Osteoblast (primary cell): Measurements from ENCODE around the gene ADGRE3. TPM values are rescaled to one million over a fixed set of nuclear protein-coding genes. Genes with fewer than 3 reads are reported as not detected.
A peak's percentile ranks its signal among the peaks of the same experiment; 100 is the strongest.
"Not testable (repeated sequence)": the region's sequence is repeated elsewhere in the genome, so short reads cannot be mapped to it uniquely, and the experiment has no call there.

Experiments
- DNase-seq: peaks from one replicate; pipeline ENCODE4 v3.0.0; 2011; ENCODE audit warnings: low spot score, mixed read lengths; ENCODE audit not compliant: insufficient read length; ENCODE audit errors: missing footprints
- H2AFZ ChIP-seq: 2 replicates; pipeline ENCODE4 v1.6.0; 2011; ENCODE audit warnings: mild to moderate bottlenecking, low read length
- H3K27ac ChIP-seq: 2 replicates; pipeline ENCODE4 v1.5.1; 2011; ENCODE audit warnings: mild to moderate bottlenecking, low read depth, low read length, moderate library complexity
- H3K27me3 ChIP-seq: 2 replicates; pipeline ENCODE4 v1.6.0; 2012; ENCODE audit warnings: mild to moderate bottlenecking, control low read depth, inconsistent platforms, low read length, moderate library complexity; ENCODE audit not compliant: insufficient read depth
- H3K36me3 ChIP-seq: 2 replicates; pipeline ENCODE4 v1.5.1; 2011; ENCODE audit warnings: mild to moderate bottlenecking, low read length, control low read depth, moderate library complexity; ENCODE audit not compliant: insufficient read depth
- H3K4me1 ChIP-seq: 2 replicates; pipeline ENCODE4 v1.5.1; 2011; ENCODE audit warnings: mild to moderate bottlenecking, low read length, control low read depth, moderate library complexity; ENCODE audit not compliant: insufficient read depth
- H3K4me2 ChIP-seq: 2 replicates; pipeline ENCODE4 v1.6.0; 2011; ENCODE audit warnings: mild to moderate bottlenecking, low read length; ENCODE audit not compliant: insufficient read depth
- H3K4me3 ChIP-seq: fragments of 200-600 bp; sonication (generic); 3 replicates; pipeline ENCODE4 v1.5.1; 2012; ENCODE audit warnings: mild to moderate bottlenecking, low read length, inconsistent platforms; ENCODE audit not compliant: insufficient read depth
- H3K79me2 ChIP-seq: 2 replicates; pipeline ENCODE4 v1.6.0; 2012; ENCODE audit warnings: mild to moderate bottlenecking, low read length, control low read depth, inconsistent platforms; ENCODE audit not compliant: insufficient read depth
- H3K9me3 ChIP-seq: 2 replicates; pipeline ENCODE4 v1.5.1; 2011; ENCODE audit warnings: low read depth, low read length, control low read depth
- H4K20me1 ChIP-seq: 2 replicates; pipeline ENCODE4 v1.6.0; 2012; ENCODE audit warnings: mild to moderate bottlenecking, low read length, control low read depth; ENCODE audit not compliant: insufficient read depth
- total RNA-seq: library from RNA; depleted of rRNA; stranded (reverse); fragments of >200 nt; gene quantifications from 2 replicates; pipeline ENCODE4 v1.2.3, GENCODE V29; 2012
- TF ChIP-seq, protein P1 (sequence below): IDR thresholded peaks from 2 replicates; pipeline ENCODE4 v1.5.1; 2011; ENCODE audit warnings: mild to moderate bottlenecking, low read depth, low read length, moderate library complexity; ENCODE audit errors: extremely low read depth

The ADGRE3 gene
- total RNA-seq, 1 donor, result not detected

DNA sequence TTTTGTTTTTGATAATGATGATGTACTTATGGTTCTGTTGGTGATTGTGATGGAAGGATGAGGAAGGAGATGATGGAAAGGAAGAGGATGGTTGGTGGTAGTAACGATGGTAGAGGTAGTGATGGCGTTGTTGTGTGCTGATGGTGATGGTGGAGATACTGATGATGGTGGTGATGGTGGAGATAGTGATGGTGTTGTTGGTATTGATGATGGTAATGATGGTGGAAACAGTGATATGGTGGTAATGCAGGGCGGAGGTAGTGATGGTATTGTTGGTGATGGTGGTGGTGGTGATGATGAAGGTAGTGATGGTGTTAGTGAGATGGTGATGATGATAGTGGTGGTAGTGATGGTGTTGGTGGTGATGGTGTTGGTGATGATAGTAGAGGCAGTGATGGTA, 79.1 kb downstream of the ADGRE3 start:
- Histone ChIP-seq H3K27ac (no peak overlapping the region), H3K4me1 (no peaks in the 10 kb centered on the region), H3K4me3 (no peak overlapping the region), H2AFZ (no peak overlapping the region), H3K79me2 (no peaks in the 10 kb centered on the region), H3K27me3 (no peaks in the 10 kb centered on the region), H3K9me3 (peaks cover 4% of the 10 kb centered on the region), H4K20me1 (no peaks in the 10 kb centered on the region), H3K4me2 (no peak overlapping the region), H3K36me3 (no peaks in the 10 kb centered on the region)
- no peak for DNase-seq
- TF ChIP-seq, protein P1, sequence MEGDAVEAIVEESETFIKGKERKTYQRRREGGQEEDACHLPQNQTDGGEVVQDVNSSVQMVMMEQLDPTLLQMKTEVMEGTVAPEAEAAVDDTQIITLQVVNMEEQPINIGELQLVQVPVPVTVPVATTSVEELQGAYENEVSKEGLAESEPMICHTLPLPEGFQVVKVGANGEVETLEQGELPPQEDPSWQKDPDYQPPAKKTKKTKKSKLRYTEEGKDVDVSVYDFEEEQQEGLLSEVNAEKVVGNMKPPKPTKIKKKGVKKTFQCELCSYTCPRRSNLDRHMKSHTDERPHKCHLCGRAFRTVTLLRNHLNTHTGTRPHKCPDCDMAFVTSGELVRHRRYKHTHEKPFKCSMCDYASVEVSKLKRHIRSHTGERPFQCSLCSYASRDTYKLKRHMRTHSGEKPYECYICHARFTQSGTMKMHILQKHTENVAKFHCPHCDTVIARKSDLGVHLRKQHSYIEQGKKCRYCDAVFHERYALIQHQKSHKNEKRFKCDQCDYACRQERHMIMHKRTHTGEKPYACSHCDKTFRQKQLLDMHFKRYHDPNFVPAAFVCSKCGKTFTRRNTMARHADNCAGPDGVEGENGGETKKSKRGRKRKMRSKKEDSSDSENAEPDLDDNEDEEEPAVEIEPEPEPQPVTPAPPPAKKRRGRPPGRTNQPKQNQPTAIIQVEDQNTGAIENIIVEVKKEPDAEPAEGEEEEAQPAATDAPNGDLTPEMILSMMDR, result no peak

GRCh38 chr19:14589433-14589832, 85.2 kb downstream of the ADGRE3 start:
- H3K79me2 ChIP-seq, H3K36me3 ChIP-seq, H3K4me1 ChIP-seq, H3K27me3 ChIP-seq, H2AFZ ChIP-seq, H3K9me3 ChIP-seq, H3K4me2 ChIP-seq, H4K20me1 ChIP-seq, H3K4me3 ChIP-seq, H3K27ac ChIP-seq, DNase-seq: not testable (repeated sequence)

- not testable (repeated sequence) for H3K9me3 ChIP-seq, DNase-seq, H4K20me1 ChIP-seq, H2AFZ ChIP-seq, H3K36me3 ChIP-seq, H3K4me2 ChIP-seq, H3K4me1 ChIP-seq, H3K27me3 ChIP-seq, H3K79me2 ChIP-seq, H3K4me3 ChIP-seq, H3K27ac ChIP-seq
Observed at GRCh38 chr19:14585187-14585586, 89.5 kb downstream of the ADGRE3 start.

- not testable (repeated sequence) for DNase-seq, H2AFZ ChIP-seq, H3K79me2 ChIP-seq, H3K4me2 ChIP-seq, H3K4me1 ChIP-seq, H3K36me3 ChIP-seq, H3K9me3 ChIP-seq, H3K27me3 ChIP-seq, H3K4me3 ChIP-seq, H3K27ac ChIP-seq, H4K20me1 ChIP-seq
Observed at GRCh38 chr19:14584372-14584771, 90.3 kb downstream of the ADGRE3 start.

GRCh38 chr19:14582894-14583340, 91.7 kb downstream of the ADGRE3 start, which contains the start of gene CLEC17A:
CLEC17A (plus strand) TSS chr19:14583084; CDS start chr19:14583161, 77 bp downstream.
- H3K4me3 ChIP-seq, result no peak within 1 kb of the TSS
- no peaks in the 10 kb centered on the region for H3K36me3 ChIP-seq
- no peak within 1 kb of the TSS for H2AFZ ChIP-seq
- H3K79me2 ChIP-seq, result no peaks in the 10 kb centered on the region
- DNase-seq, result peak; percentile 10
- TF ChIP-seq, protein P1, result no peak
- H3K4me1 ChIP-seq, result no peaks in the 10 kb centered on the region
- H4K20me1 ChIP-seq, result no peaks in the 10 kb centered on the region
- H3K9me3 ChIP-seq, result no peaks in the 10 kb centered on the region
- no peaks in the 10 kb centered on the region for H3K27me3 ChIP-seq
- H3K4me2 ChIP-seq, result no peak within 1 kb of the TSS
- no peak within 1 kb of the TSS for H3K27ac ChIP-seq
